Naive thymus-derived CD8-positive, alpha-beta T cell (primary cell): ENCODE measurements around the gene CUEDC1. TPM values are rescaled to one million over a fixed set of nuclear protein-coding genes. Genes with fewer than 3 reads are reported as not detected.

ENCODE experiments used
- ATAC-seq, 2 donors: fragments of 150-1000 bp; cut with Tn5 transposase in 1 of 2; sonication (Bioruptor Pico), chemical (Tn5 transposase) in 1 of 2; 1 replicate in 1 of 2; 2 replicates in 1 of 2; pipeline ENCODE4 v1.10.0; 2021; ENCODE audit warnings: mild to moderate bottlenecking in 2 of 2, moderate library complexity in 2 of 2
- POLR2A ChIA-PET: fragments of 350-600 bp; sonication (Branson Sonifier 250); formaldehyde crosslinking; loops from one replicate; lab custom pipeline; 2021; ENCODE audit warnings: antibody characterized with exemption; lab: Charles Lee
- DNase-seq, 10 donors: peaks; one replicate each; pipeline versions ENCODE4 v3.0.0 to v3.0.0-alpha.2; 2020 to 2022
- H3K27ac Mint-ChIP-seq, 10 donors: one replicate each; pipeline ENCODE4 v1.8.0; 2020 to 2022; ENCODE audit warnings: mild to moderate bottlenecking in 10 of 10, mixed read lengths in 10 of 10, moderate library complexity in 4 of 10, inconsistent platforms in 1 of 10
- H3K27me3 Mint-ChIP-seq, 5 donors: one replicate each; pipeline ENCODE4 v1.8.0; 2021 to 2022; ENCODE audit warnings: mixed read lengths in 5 of 5
- H3K36me3 Mint-ChIP-seq, 3 donors: one replicate each; pipeline ENCODE4 v1.8.0; 2020 to 2022; ENCODE audit warnings: mixed read lengths in 3 of 3, mild to moderate bottlenecking in 2 of 3, inconsistent platforms in 1 of 3
- H3K4me1 Mint-ChIP-seq, 4 donors: one replicate each; pipeline ENCODE4 v1.8.0; 2021 to 2022; ENCODE audit warnings: mixed read lengths in 4 of 4
- H3K4me3 Mint-ChIP-seq, 10 donors: one replicate each; pipeline ENCODE4 v1.8.0; 2020 to 2022; ENCODE audit warnings: mild to moderate bottlenecking in 10 of 10, mixed read lengths in 10 of 10, moderate library complexity in 6 of 10, inconsistent platforms in 1 of 10
- H3K9me3 Mint-ChIP-seq, 9 donors: one replicate each; pipeline ENCODE4 v1.8.0; 2020 to 2022; ENCODE audit warnings: mixed read lengths in 9 of 9, mild to moderate bottlenecking in 3 of 9, inconsistent platforms in 1 of 9, moderate library complexity in 1 of 9
- polyA plus RNA-seq, 3 donors: library from polyadenylated mRNA; unstranded; fragments of 300-500 nt; fragmentation: Illumina TruSeq; gene quantifications; one replicate each; pipeline ENCODE4 v1.2.3, GENCODE V29; 2021
- total RNA-seq, 8 experiments: library from RNA in 2 of 8; stranded (reverse) in 2 of 8; gene quantifications; one replicate each; pipeline ENCODE4 v1.2.3 and lab custom pipeline; 2021 to 2026

CUEDC1 gene
- total and polyA plus RNA-seq, 5 experiments from 2014 or later: 0.55 TPM; not detected in 4

DNA sequence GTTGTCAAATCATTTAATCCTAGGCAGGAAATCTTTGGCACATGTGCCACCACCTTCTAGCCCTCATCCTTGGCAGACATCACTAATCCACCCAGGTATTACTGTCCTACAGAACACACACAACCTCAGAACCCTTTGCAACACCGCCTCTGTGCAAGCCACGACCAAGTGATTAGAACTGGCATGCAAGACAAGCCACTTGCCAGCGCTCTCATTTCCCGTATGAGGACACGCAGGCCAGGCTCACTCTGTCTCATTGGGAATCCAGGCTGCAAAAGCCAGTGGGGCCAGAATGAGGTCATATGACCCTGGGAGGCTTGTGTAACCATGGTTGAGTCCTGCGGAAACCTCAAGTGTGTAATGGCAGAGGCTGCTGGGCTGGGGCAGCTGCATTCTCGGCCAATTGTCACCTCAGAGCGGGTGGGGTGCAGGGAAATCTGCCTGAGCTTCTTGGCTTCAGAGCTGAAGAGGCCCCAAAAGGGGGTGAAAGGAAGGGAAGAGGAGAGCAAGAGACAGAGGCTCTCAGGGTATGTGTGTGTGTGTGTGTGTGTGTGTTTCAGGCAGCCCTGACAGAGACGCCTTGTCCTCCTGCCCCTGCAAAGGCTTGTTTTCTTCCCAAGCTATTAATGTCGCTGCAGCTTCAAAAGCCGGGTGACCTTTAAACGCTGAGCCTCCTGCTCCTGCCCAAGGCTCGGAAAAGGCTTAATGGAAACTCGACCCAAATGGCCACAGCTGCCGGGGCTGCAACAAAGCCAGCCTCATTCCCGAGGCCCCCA, 62.2 kb downstream of the CUEDC1 start:
- peaks cover 0 to 15% (median 8%) of the 10 kb centered on the region in 4 donors for H3K4me1 Mint-ChIP-seq

GRCh38 chr17:57892146-57892819, 62.9 kb downstream of the CUEDC1 start:
- H3K27ac Mint-ChIP-seq: peak overlapping the region in 3 of 10 donors; percentile 24 to 69 (median 43)
- ATAC-seq (peak; percentile 87 to 91), DNase-seq (peak; percentile 53 to 82 (median 70))
- H3K4me3 Mint-ChIP-seq: no peak overlapping the region
- no peaks in the 10 kb centered on the region for H3K36me3 Mint-ChIP-seq
- POLR2A ChIA-PET: interaction anchor here (0.7 kb wide), 1 partner anchor 31 kb away, joined by 3 read pairs; no protein-coding TSS in a partner anchor
- H3K4me1 Mint-ChIP-seq: peaks cover 0 to 15% (median 8%) of the 10 kb centered on the region in 4 donors
- H3K9me3 Mint-ChIP-seq: no peaks in the 10 kb centered on the region
- H3K27me3 Mint-ChIP-seq: peaks cover 0 to 9% (median 4%) of the 10 kb centered on the region in 5 donors

More for the DNA sequence above, 62.2 kb downstream of the CUEDC1 start:
- no peaks in the 10 kb centered on the region for H3K36me3 Mint-ChIP-seq
- POLR2A ChIA-PET: interaction anchor here (0.7 kb wide), 1 partner anchor 32 kb away, joined by 3 read pairs; no protein-coding TSS in a partner anchor
- DNase-seq (no peak), ATAC-seq (peak in 1 of 2 donors; percentile 10)
- H3K27ac Mint-ChIP-seq: peak overlapping the region in 2 of 10 donors; percentile 43 to 69
- H3K4me3 Mint-ChIP-seq: peak overlapping the region in 1 of 10 donors; percentile 52
- H3K27me3 Mint-ChIP-seq: peaks cover 0 to 9% (median 4%) of the 10 kb centered on the region in 5 donors
- H3K9me3 Mint-ChIP-seq: no peaks in the 10 kb centered on the region

GRCh38 chr17:57890857-57891232, 64.4 kb downstream of the CUEDC1 start:
- ATAC-seq: no peak
- peaks cover 0 to 15% (median 8%) of the 10 kb centered on the region in 4 donors for H3K4me1 Mint-ChIP-seq
- H3K27ac Mint-ChIP-seq: no peak overlapping the region
- H3K4me3 Mint-ChIP-seq: no peak overlapping the region
- H3K27me3 Mint-ChIP-seq: peaks cover 0 to 9% (median 4%) of the 10 kb centered on the region in 5 donors
- POLR2A ChIA-PET: no interaction called here
- no peak for DNase-seq
- H3K36me3 Mint-ChIP-seq: no peaks in the 10 kb centered on the region
- H3K9me3 Mint-ChIP-seq: no peaks in the 10 kb centered on the region

DNA sequence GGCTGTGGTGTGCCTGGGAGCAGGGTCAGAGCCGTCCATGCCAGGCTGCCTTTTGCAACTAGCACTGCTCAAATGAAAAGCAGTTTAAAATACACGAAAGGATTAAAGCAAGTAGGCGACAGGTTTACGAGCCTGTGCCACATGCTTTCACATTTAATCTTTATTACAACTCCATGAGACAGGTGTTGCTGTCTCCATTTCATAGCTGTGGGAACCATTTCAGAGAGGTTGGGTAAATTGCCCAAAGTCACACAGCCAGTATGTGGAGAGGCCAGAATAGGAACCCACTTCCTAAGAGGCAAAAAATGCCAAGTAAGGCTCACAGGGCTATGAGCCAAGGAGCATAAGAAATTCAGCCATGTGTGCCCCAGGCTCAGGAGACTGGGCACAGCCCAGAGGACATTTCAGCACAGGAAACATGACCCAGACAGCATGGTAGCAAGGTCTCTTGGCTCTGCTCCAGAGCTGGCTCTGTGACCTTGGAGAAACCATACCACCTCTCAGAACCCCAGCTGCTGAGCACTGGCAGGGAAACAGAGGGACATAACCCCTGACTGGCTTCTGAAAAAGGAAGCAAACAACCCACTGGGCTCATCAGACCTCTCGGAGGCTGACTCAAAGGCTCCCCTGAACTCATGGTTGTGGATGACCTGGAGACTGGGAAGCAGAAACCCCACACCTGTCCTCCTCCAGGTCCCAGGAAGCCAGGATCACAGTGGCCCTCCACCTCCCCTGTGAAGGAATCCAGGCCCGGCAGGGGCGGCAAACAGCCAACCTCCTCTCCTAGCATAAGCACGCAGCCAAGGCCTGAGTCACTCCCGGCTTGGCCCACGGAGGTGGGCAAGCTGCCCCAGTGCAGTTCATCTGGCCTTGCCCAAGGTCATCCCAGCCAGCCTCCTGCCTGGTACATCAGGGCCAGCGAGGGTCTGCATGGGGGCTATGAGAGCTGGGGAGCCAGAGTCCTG, 65.0 kb downstream of the CUEDC1 start:
- no peak overlapping the region for H3K4me3 Mint-ChIP-seq
- POLR2A ChIA-PET: no interaction called here
- H3K4me1 Mint-ChIP-seq: peaks cover 0 to 15% (median 8%) of the 10 kb centered on the region in 4 donors

DNA sequence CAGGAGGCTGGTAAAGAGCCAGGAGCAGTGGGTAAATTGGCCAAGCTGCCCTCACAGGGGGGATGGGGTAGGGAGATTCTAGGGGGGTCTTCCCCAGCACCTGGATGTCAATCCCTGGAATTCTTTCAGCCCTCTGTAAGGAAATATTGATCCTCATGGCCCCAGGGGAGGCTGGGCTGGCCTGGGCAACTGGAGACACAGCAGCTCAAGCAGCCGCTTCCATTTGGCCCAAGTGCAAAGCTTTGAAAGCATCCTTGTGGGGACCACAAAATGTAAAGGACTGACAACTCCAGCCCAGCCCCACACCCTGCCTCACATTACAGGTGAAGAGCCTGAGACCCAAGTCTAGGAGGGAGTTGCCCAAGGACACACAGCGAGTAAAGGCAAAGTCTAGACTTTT, 66.0 kb downstream of the CUEDC1 start:
- DNase-seq: no peak
- POLR2A ChIA-PET: no interaction called here
- no peak for ATAC-seq
- no peak overlapping the region for H3K4me3 Mint-ChIP-seq
- H3K27me3 Mint-ChIP-seq: peaks cover 0 to 9% (median 4%) of the 10 kb centered on the region in 5 donors
- no peaks in the 10 kb centered on the region for H3K36me3 Mint-ChIP-seq
- H3K9me3 Mint-ChIP-seq: no peaks in the 10 kb centered on the region
- H3K27ac Mint-ChIP-seq: no peak overlapping the region
- H3K4me1 Mint-ChIP-seq: peaks cover 0 to 15% (median 8%) of the 10 kb centered on the region in 4 donors

More for the DNA sequence above, 65.0 kb downstream of the CUEDC1 start:
- Mint-ChIP-seq H3K27me3 (peaks cover 0 to 9% (median 4%) of the 10 kb centered on the region in 5 donors), H3K36me3 (no peaks in the 10 kb centered on the region), H3K9me3 (no peaks in the 10 kb centered on the region), H3K27ac (no peak overlapping the region)
- no peak for DNase-seq
- no peak for ATAC-seq

DNA sequence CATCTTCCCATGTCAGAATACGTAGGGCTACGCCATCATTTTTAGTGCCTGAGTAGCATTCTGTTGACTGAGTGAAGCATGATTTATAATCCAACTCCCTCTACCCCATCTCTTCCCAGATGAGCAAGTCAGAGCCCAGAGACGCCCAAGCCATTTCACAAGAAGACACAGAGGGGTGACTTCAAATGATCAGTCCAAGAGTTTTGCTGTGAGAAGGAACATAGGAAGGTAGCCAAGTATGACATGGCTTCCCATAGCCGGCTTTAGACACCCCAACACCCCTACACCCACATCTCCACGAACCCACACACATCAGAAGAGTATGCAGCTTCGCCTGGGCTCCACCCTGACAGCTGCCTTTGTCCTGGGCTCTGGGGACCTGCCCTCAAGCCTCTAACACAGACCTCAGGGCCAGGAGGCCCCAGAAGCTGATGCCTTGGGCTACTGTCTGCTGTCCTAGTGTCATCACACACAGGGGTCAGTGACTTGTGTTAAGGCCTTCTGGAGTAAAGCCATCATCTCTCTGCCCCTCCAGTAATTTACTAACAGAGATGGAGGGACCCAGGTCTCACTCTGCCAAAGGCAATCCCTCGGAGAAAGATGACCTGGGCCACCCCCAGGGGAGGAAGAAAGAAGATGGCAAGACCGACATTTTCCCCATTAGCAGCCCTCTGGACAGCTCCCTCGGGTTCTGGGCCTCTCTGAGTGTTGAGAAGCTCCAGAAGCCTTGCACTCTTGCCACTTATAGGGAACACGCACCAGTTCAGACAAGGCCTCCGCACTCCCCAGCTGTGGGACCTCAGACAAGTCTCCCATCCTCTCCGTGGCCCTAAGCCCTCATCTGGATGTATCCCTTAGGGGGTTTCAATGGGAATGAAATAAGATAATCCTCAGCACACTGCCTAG, 66.6 kb downstream of the CUEDC1 start:
- H3K4me1 Mint-ChIP-seq: peaks cover 0 to 15% (median 8%) of the 10 kb centered on the region in 4 donors
- no peak for ATAC-seq
- DNase-seq: no peak
- no peak overlapping the region for H3K27ac Mint-ChIP-seq
- H3K27me3 Mint-ChIP-seq: peaks cover 0 to 9% (median 4%) of the 10 kb centered on the region in 5 donors
- H3K9me3 Mint-ChIP-seq: no peaks in the 10 kb centered on the region
- no peak overlapping the region for H3K4me3 Mint-ChIP-seq
- POLR2A ChIA-PET: no interaction called here
- no peaks in the 10 kb centered on the region for H3K36me3 Mint-ChIP-seq

- Mint-ChIP-seq H3K9me3 (no peaks in the 10 kb centered on the region), H3K27ac (no peak overlapping the region), H3K4me1 (peaks cover 0 to 5% (median 2%) of the 10 kb centered on the region in 4 donors), H3K27me3 (peaks cover 0 to 8% (median 4%) of the 10 kb centered on the region in 5 donors), H3K4me3 (no peak overlapping the region), H3K36me3 (no peaks in the 10 kb centered on the region)
- no peak for ATAC-seq
- POLR2A ChIA-PET: no interaction called here
- DNase-seq: no peak
Measured at GRCh38 chr17:57887161-57887560, 68.1 kb downstream of the CUEDC1 start.

DNA sequence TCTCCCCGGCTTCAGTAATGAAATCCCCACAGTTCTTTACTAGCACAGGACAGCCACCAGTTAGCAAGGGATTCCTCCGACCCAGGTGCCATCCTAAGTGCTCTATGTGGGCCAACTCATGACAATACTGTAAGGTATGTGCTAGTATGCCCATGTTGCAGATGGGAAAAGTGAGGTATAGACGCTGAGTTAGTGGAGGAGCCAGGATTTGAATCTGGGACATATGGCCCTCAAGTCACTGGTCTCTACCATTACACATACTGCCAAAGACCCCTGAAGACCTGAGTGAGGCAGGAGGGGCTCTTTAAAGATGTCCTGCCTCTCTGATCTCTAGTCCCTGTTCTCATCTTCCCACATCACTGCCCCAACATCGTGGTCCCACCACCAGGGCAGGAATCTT, 69.2 kb downstream of the CUEDC1 start:
- no peaks in the 10 kb centered on the region for H3K4me1 Mint-ChIP-seq
- H3K9me3 Mint-ChIP-seq: no peaks in the 10 kb centered on the region
- POLR2A ChIA-PET: no interaction called here
- DNase-seq (no peak), ATAC-seq (no peak)
- H3K27me3 Mint-ChIP-seq: peaks cover 0 to 1% (median 0%) of the 10 kb centered on the region in 5 donors
- no peaks in the 10 kb centered on the region for H3K36me3 Mint-ChIP-seq
- H3K27ac Mint-ChIP-seq: peak overlapping the region in 1 of 10 donors; percentile 34
- H3K4me3 Mint-ChIP-seq: no peak overlapping the region

- H3K27me3 Mint-ChIP-seq: no peaks in the 10 kb centered on the region
- H3K9me3 Mint-ChIP-seq: no peaks in the 10 kb centered on the region
- no peak overlapping the region for H3K4me3 Mint-ChIP-seq
- no peak for ATAC-seq
- H3K36me3 Mint-ChIP-seq: no peaks in the 10 kb centered on the region
- no peak for DNase-seq
- no peak overlapping the region for H3K27ac Mint-ChIP-seq
- POLR2A ChIA-PET: no interaction called here
- H3K4me1 Mint-ChIP-seq: peaks cover 0 to 2% (median 0%) of the 10 kb centered on the region in 4 donors
Measured at GRCh38 chr17:57885148-57885915, 69.9 kb downstream of the CUEDC1 start.

DNA sequence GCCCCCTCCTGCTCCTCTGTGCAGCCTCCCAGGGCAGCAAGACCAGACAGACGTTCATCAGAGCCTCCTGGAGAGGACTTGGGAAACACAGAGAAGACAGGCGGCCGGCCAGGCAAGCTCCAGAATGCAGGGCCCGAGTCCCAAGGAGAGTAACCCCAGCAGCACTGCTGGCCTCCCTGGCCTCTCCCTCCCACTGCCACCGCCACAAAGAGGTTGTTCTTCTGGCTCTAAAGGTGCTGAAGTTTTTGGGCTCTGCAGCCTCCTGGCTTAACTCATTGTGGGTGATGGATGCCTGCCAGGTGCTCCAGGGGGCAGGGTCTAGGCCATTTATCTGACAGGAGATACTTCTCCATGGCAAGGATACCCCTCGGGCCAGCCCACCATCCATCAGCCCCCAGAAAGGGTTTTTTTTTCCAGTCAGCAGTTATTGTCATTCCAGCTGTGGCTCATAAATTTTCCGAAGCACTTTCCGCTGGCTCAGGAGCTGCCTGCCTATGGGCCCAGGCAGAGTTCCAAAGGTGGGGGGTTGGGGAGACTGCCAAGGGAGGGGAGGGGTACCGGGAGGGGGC, 73.3 kb downstream of the CUEDC1 start:
- no peak for ATAC-seq
- Mint-ChIP-seq H3K9me3 (no peaks in the 10 kb centered on the region), H3K27me3 (peaks cover 0 to 2% (median 0%) of the 10 kb centered on the region in 5 donors), H3K27ac (no peak overlapping the region), H3K4me1 (peaks cover 0 to 11% (median 8%) of the 10 kb centered on the region in 4 donors), H3K36me3 (no peaks in the 10 kb centered on the region), H3K4me3 (no peak overlapping the region)
- POLR2A ChIA-PET: interaction anchor here (0.6 kb wide), 1 partner anchor 10 kb away, joined by 3 read pairs; no protein-coding TSS in a partner anchor
- no peak for DNase-seq
